Heart left ventricle (tissue), 13 donors: Measurements from ENCODE around the gene NARF.

Experiments
- POLR2A ChIP-seq, 2 donors: fragments of 450-650 bp; IDR thresholded peaks; one replicate each; pipeline ENCODE4 v1.6.1; 2017; ENCODE audit warnings: antibody characterized with exemption in 2 of 2, mild to moderate bottlenecking in 2 of 2, moderate library complexity in 2 of 2
- TF ChIP-seq, protein P1 (sequence below), 12 donors: fragments of 200-600 bp; sonication (generic) in 4 of 12; IDR thresholded peaks; one replicate each; pipeline versions ENCODE4 v1.5.0 to v1.8.0; 2018 to 2022; ENCODE audit warnings: antibody characterized with exemption in 12 of 12, mild to moderate bottlenecking in 5 of 12
- donor health status: ischemic (EF 13 %, LVEDD 7.1; RV severe dilation, severe dysfunction).
- donor health status: DM: no; HTN: yes; CAD: no.
- donor health status: DM: no; HTN: no; CAD: no.
- donor health status: ischemic (EF 25% LVEDD 6.9; RV normal size, moderate dysfunction).
- donor health status: ischemic (EF 25% LVEDD 5.7; RV mildly dilated, moderate dysfunction).
- donor health status: ischemic (EF 35%, LVEDD 5.7; RV mildly dilated, moderate dysfunction).
- donor health status: nonischemic (EF 11% LVEDD 7.7; RV severe dilation, severe dysfunction).
- donor health status: DM: yes; HTN: yes; CAD: no.
- donor health status: PGD.
- donor health status: ischemic (EF 29% LVEDD 5.4; RV normal size, mild dysfunction).
- donor health status: nonischemic (EF 23%, LVEDD 6.1; RV moderate dilation, normal function).

DNA sequence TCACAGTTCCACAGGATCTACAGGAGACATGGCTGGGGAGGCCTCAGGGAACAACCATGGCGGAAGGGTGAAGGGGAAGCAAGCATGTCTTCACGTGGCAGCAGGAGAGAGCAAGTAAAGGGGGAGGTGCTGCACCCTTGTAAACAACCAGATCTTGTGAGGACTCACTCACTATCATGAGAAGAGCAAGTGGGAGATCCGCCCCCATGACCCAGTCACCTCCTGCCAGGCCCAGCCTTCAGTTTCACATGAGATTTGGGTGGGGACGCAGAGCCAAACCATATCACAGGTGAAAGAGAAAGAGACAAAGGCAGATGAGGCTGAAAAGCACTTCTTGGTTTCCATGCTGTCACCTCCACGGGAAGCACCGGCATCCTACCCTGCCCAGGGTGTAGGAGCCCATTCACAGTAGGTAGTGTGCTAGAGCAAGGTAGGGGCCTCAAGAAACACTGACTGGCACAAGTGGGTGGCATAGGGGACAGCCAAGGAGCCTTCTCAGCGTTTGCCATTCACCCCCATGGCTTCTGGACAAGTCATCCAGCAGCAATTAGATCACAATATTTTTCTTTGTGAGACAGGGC lies 6.6 kb downstream of the NARF start:
- TF ChIP-seq, protein P1, sequence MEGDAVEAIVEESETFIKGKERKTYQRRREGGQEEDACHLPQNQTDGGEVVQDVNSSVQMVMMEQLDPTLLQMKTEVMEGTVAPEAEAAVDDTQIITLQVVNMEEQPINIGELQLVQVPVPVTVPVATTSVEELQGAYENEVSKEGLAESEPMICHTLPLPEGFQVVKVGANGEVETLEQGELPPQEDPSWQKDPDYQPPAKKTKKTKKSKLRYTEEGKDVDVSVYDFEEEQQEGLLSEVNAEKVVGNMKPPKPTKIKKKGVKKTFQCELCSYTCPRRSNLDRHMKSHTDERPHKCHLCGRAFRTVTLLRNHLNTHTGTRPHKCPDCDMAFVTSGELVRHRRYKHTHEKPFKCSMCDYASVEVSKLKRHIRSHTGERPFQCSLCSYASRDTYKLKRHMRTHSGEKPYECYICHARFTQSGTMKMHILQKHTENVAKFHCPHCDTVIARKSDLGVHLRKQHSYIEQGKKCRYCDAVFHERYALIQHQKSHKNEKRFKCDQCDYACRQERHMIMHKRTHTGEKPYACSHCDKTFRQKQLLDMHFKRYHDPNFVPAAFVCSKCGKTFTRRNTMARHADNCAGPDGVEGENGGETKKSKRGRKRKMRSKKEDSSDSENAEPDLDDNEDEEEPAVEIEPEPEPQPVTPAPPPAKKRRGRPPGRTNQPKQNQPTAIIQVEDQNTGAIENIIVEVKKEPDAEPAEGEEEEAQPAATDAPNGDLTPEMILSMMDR (IDR thresholded peaks at IDR 0.05), result no peak
- no peak for TF ChIP-seq POLR2A (IDR thresholded peaks at IDR 0.05)
